SJCRH30 (cell line): ENCODE data around the gene ISLR. TPM values are rescaled to one million over a fixed set of nuclear protein-coding genes. Genes with fewer than 3 reads are reported as not detected.

Experiments used
- DNase-seq, 2 experiments: peaks; one replicate each; pipeline ENCODE4 v3.0.0-alpha.2; 2015 to 2020
- H3K27ac ChIP-seq: fragments of 250-450 bp; sonication (Bioruptor Pico); 2 replicates; pipeline ENCODE4 v1.5.1; 2020; ENCODE audit warnings: mild to moderate bottlenecking, moderate library complexity
- H3K27me3 ChIP-seq: fragments of 250-450 bp; sonication (Bioruptor Pico); 2 replicates; pipeline ENCODE4 v1.5.1; 2020; ENCODE audit warnings: mild to moderate bottlenecking, moderate library complexity
- H3K36me3 ChIP-seq: fragments of 250-450 bp; sonication (Bioruptor Pico); 2 replicates; pipeline ENCODE4 v1.5.1; 2020; ENCODE audit warnings: mild to moderate bottlenecking, moderate library complexity
- H3K4me1 ChIP-seq: fragments of 250-450 bp; sonication (Bioruptor Pico); 2 replicates; pipeline ENCODE4 v1.5.1; 2020; ENCODE audit warnings: mild to moderate bottlenecking, moderate library complexity
- H3K4me3 ChIP-seq: fragments of 250-450 bp; sonication (Bioruptor Pico); 2 replicates; pipeline ENCODE4 v1.5.1; 2020; ENCODE audit warnings: mild to moderate bottlenecking, moderate library complexity
- H3K9me3 ChIP-seq: fragments of 250-450 bp; sonication (Bioruptor Pico); replicated peaks from 2 replicates; pipeline ENCODE4 v1.5.1; 2020; ENCODE audit warnings: mild to moderate bottlenecking, moderate library complexity
- total RNA-seq: library from RNA; depleted of rRNA; stranded (reverse); fragments of >200 nt; shearing (Covaris generic); gene quantifications from 2 replicates; pipeline ENCODE4 v1.2.3, GENCODE V29; 2014

ISLR gene
- total RNA-seq, 1 experiment from 2014 or later: 19.8 TPM

DNA sequence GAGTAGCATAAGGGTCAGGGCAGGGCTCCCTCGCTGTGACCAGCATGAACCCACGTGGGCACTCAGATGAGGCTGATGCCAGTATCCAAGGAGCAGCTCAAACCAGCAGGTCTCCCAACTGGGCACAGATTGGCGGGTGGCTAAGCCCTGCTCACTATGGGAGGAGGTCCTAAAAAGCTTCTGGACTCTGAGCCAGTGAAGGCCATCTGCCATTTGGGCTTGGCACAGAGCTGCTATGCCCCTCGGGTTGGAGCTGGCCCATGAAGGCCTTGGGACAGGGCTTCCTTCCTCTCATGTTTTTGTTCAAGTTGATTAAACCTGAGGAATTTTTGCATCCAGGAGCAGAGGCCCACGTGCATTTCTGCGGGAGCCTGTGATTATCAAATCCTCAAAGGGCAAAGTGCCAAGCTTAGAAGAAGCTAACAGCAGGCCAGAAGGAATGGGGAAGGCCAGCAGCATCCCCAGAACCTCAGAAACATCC is 33.3 kb downstream of the ISLR start:
- peak in 1 of 2 experiments; percentile 51 for DNase-seq
- H3K9me3 ChIP-seq: no peaks in the 10 kb centered on the region
- H3K4me1 ChIP-seq: peaks cover 60% of the 10 kb centered on the region
- H3K36me3 ChIP-seq: no peaks in the 10 kb centered on the region
- H3K27ac ChIP-seq: peak overlapping the region; percentile 80; the same call in 1 of the 2 replicates
- no peaks in the 10 kb centered on the region for H3K27me3 ChIP-seq
- peak overlapping the region; percentile 58 for H3K4me3 ChIP-seq

GRCh38 chr15:74207652-74208440 is 34.3 kb downstream of the ISLR start:
- Histone ChIP-seq H3K4me1 (peaks cover 56% of the 10 kb centered on the region), H3K9me3 (no peaks in the 10 kb centered on the region), H3K27ac (peak overlapping the region; percentile 80), H3K4me3 (peak overlapping the region; percentile 58), H3K27me3 (no peaks in the 10 kb centered on the region), H3K36me3 (no peaks in the 10 kb centered on the region)
- DNase-seq: peak in 1 of 2 experiments; percentile 44

- H3K4me1 ChIP-seq: peaks cover 51% of the 10 kb centered on the region
- no peaks in the 10 kb centered on the region for H3K9me3 ChIP-seq
- peak overlapping the region; percentile 80 for H3K27ac ChIP-seq
- peak overlapping the region; percentile 58 for H3K4me3 ChIP-seq
- no peaks in the 10 kb centered on the region for H3K36me3 ChIP-seq
- H3K27me3 ChIP-seq: no peaks in the 10 kb centered on the region
- peak; percentile 62 to 74 for DNase-seq
Measured at GRCh38 chr15:74208496-74208895, 35.0 kb downstream of the ISLR start.

DNA sequence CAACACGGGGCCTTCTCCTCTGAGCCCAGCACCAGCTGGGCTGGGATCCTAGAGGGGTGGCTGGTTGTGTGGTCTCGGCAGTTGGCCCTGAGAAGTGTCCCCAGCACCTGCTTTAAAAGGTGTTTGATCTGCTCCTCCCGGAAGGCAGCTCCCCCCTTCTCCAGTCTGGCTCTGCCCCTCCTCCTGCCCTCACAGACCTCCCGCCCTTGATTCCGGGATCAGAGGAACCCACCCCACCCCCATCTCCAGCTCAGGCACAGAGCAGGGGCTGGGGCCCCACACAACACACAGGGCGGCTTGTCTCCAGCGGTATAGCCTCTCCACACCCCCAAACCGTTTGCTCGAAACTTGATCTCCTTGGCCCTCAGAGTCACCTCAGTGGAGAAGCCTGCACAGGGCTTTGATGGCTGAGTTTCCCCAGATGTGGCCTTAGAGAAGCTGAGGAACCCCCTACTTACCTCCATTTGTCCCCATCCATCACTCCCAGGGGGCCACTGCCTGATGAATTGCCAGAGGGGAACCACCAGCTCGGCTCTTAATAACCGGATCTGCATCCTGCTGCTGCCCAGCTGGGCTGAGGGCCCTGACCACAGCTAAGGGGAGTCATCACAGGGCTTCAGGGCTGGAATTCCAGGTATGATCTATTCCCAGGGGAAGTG is 35.5 kb downstream of the ISLR start:
- H3K27me3 ChIP-seq: no peaks in the 10 kb centered on the region
- peak overlapping the region; percentile 58 for H3K4me3 ChIP-seq
- no peaks in the 10 kb centered on the region for H3K36me3 ChIP-seq
- H3K27ac ChIP-seq: peak overlapping the region; percentile 80
- H3K4me1 ChIP-seq: peaks cover 52% of the 10 kb centered on the region
- no peaks in the 10 kb centered on the region for H3K9me3 ChIP-seq
- DNase-seq: peak; percentile 99 to 100

GRCh38 chr15:74209560-74209958 is 36.0 kb downstream of the ISLR start:
- Histone ChIP-seq H3K9me3 (no peaks in the 10 kb centered on the region), H3K27ac (peak overlapping the region; percentile 80), H3K36me3 (no peaks in the 10 kb centered on the region), H3K27me3 (no peaks in the 10 kb centered on the region), H3K4me3 (peak overlapping the region; percentile 58), H3K4me1 (peaks cover 52% of the 10 kb centered on the region)
- no peak for DNase-seq

GRCh38 chr15:74209997-74210671 is 36.6 kb downstream of the ISLR start:
- Histone ChIP-seq H3K4me3 (peak overlapping the region; percentile 58), H3K9me3 (no peaks in the 10 kb centered on the region), H3K27me3 (no peaks in the 10 kb centered on the region), H3K4me1 (peaks cover 57% of the 10 kb centered on the region), H3K36me3 (no peaks in the 10 kb centered on the region), H3K27ac (peak overlapping the region; percentile 80)
- DNase-seq: peak in 1 of 2 experiments; percentile 56

GRCh38 chr15:74210729-74211128 is 37.2 kb downstream of the ISLR start:
- no peaks in the 10 kb centered on the region for H3K36me3 ChIP-seq
- no peaks in the 10 kb centered on the region for H3K27me3 ChIP-seq
- peaks cover 60% of the 10 kb centered on the region for H3K4me1 ChIP-seq
- H3K4me3 ChIP-seq: no peak overlapping the region
- H3K27ac ChIP-seq: peak overlapping the region; percentile 80; the same call in 1 of the 2 replicates
- no peak for DNase-seq
- H3K9me3 ChIP-seq: no peaks in the 10 kb centered on the region

GRCh38 chr15:74211656-74212055 is 38.1 kb downstream of the ISLR start:
- H3K4me1 ChIP-seq: peaks cover 55% of the 10 kb centered on the region

DNA sequence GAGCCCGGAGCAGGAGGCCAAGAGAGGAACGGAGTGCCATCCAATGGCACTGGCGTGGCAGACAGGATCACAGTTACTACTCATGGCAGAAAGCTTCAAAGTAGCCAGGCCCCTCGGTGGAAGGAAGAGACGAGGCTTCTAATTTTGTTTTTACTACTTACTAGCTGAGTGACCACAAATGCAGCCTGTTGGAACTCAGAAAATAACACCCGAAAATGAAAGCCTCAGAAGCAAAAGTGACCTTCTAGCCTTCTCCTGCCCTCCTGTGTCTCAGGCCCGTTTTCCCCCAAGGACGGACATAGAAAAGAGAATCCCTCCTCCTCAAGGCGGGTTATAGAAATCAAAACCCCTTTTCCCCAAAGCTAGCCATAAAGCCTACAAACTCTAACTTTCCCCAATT is 39.0 kb downstream of the ISLR start:
- no peaks in the 10 kb centered on the region for H3K36me3 ChIP-seq
- H3K4me1 ChIP-seq: peaks cover 47% of the 10 kb centered on the region
- no peak overlapping the region for H3K4me3 ChIP-seq
- H3K9me3 ChIP-seq: no peaks in the 10 kb centered on the region
- DNase-seq: no peak
- no peak overlapping the region for H3K27ac ChIP-seq
- no peaks in the 10 kb centered on the region for H3K27me3 ChIP-seq

More at GRCh38 chr15:74211656-74212055, 38.1 kb downstream of the ISLR start:
- Histone ChIP-seq H3K27ac (no peak overlapping the region), H3K27me3 (no peaks in the 10 kb centered on the region), H3K9me3 (no peaks in the 10 kb centered on the region), H3K36me3 (no peaks in the 10 kb centered on the region), H3K4me3 (no peak overlapping the region)
- no peak for DNase-seq

GRCh38 chr15:74213858-74214284 is 40.4 kb downstream of the ISLR start:
- Histone ChIP-seq H3K36me3 (no peaks in the 10 kb centered on the region), H3K4me1 (peaks cover 43% of the 10 kb centered on the region), H3K27ac (peak overlapping the region; percentile 23; the same call in 1 of the 2 replicates), H3K9me3 (no peaks in the 10 kb centered on the region), H3K4me3 (no peak overlapping the region), H3K27me3 (no peaks in the 10 kb centered on the region)
- peak; percentile 68 to 82 for DNase-seq

DNA sequence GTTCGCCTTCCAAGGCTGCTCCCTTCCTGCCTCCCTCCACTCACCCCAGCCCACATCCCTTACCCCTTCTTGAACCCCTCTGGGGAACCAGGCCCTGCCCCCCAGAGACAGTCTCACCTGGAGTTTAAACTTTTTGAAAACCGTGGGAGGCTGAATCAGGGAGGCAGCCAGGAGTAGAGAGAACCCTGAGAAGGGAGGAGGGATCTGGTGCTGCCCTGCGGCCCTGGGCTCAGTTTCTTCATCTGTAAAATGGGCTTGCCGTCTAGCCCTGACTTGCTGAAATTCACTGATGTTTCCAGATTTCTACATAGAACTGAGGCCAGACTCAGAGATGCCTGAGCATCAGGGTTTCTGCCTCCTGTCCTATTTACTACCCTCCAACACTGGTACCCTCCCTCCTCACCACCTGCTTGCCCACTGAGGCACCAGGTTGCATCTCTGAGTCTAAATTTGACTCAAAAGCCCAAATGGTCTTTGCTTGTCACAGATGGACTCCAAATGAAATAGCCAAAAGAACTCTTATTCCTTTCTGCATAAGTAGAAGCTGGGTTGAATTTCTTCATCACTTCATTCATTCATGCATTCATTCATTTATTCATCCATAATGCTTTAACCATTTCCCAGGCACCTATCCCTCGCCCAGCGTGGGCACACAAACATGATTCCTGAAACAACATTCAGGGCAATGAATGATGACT is 41.0 kb downstream of the ISLR start:
- no peak overlapping the region for H3K4me3 ChIP-seq
- DNase-seq: no peak
- H3K27ac ChIP-seq: peak overlapping the region; percentile 23; the same call in 1 of the 2 replicates
- peaks cover 41% of the 10 kb centered on the region for H3K4me1 ChIP-seq
- no peaks in the 10 kb centered on the region for H3K27me3 ChIP-seq
- no peaks in the 10 kb centered on the region for H3K9me3 ChIP-seq
- H3K36me3 ChIP-seq: no peaks in the 10 kb centered on the region

GRCh38 chr15:74215958-74216357 is 42.4 kb downstream of the ISLR start:
- no peak for DNase-seq
- Histone ChIP-seq H3K27ac (no peak overlapping the region), H3K4me3 (no peak overlapping the region), H3K4me1 (peaks cover 36% of the 10 kb centered on the region), H3K27me3 (no peaks in the 10 kb centered on the region), H3K36me3 (no peaks in the 10 kb centered on the region), H3K9me3 (no peaks in the 10 kb centered on the region)

DNA sequence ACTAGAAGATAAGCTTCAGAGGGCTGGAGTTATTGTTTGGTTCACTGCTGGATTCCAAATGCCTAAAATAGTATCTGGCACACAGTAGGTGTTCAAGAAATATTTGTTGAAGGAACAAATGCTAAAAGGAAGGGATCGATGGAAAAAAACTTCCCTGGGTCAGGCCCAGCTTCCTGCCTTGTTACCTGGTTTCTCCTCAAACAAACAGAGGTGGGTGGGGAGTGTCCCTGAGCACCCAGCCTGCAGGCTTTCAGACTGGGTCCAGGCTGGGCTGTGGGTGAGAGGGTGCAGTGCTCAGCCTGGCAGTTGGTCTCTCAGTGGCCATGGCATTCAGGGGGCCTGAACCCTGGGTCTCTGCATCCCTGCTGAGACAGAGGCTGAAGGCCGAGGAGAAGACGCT is 43.4 kb downstream of the ISLR start:
- no peak for DNase-seq

More for the DNA sequence above, 43.4 kb downstream of the ISLR start:
- H3K4me3 ChIP-seq: no peak overlapping the region
- H3K9me3 ChIP-seq: no peaks in the 10 kb centered on the region
- H3K27ac ChIP-seq: no peak overlapping the region
- H3K36me3 ChIP-seq: no peaks in the 10 kb centered on the region
- H3K4me1 ChIP-seq: peaks cover 41% of the 10 kb centered on the region
- no peaks in the 10 kb centered on the region for H3K27me3 ChIP-seq
